ENCODE measurements around the gene ALDH1A2.
"Not testable (repeated sequence)": the region's sequence is repeated elsewhere in the genome, so short reads cannot be mapped to it uniquely, and the experiment has no call there.

ALDH1A2 gene

GRCh38 chr15:58039079-58040035 lies 26.2 kb downstream of the ALDH1A2 start:
- TF ChIP-seq, protein P1, sequence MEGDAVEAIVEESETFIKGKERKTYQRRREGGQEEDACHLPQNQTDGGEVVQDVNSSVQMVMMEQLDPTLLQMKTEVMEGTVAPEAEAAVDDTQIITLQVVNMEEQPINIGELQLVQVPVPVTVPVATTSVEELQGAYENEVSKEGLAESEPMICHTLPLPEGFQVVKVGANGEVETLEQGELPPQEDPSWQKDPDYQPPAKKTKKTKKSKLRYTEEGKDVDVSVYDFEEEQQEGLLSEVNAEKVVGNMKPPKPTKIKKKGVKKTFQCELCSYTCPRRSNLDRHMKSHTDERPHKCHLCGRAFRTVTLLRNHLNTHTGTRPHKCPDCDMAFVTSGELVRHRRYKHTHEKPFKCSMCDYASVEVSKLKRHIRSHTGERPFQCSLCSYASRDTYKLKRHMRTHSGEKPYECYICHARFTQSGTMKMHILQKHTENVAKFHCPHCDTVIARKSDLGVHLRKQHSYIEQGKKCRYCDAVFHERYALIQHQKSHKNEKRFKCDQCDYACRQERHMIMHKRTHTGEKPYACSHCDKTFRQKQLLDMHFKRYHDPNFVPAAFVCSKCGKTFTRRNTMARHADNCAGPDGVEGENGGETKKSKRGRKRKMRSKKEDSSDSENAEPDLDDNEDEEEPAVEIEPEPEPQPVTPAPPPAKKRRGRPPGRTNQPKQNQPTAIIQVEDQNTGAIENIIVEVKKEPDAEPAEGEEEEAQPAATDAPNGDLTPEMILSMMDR (conservative IDR thresholded peaks at IDR 0.05) = no peak

DNA sequence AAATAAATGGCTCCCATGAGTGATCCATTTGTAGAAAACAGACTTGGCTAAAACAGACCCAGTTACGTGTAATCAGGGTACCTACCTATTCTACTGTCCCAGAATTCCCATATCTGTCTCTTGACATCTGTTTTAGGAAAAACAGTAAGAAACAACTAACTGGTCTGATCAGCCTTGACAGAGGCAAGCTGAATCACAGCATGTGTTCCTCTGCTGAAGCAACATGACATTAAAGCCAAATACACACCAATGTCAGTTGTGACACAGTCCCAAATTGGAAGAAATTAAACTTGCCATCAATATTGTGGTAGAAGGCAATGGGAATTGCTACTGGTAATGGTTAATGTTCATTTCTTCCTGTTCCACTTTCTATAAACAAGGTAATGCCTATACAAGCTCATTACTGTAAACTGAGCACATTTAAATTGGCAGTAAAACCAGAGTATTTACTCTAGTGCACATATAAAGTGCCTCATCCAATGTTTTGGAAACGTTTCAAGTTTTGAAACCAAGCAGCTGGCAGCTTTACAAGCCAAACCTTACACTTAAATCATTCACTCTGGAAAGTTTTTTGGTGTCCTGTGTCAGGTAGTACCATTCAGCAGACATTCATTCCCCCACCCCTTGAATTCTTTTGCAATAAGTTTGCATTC lies 27.0 kb downstream of the ALDH1A2 start:
- TF ChIP-seq, protein P1 (conservative IDR thresholded peaks at IDR 0.05) = no peak
- no peak overlapping the region for H3K27ac ChIP-seq

More at GRCh38 chr15:58039079-58040035, 26.2 kb downstream of the ALDH1A2 start:
- no peak overlapping the region for H3K27ac ChIP-seq

- H3K27ac ChIP-seq = no peak overlapping the region
- TF ChIP-seq, protein P1 (conservative IDR thresholded peaks at IDR 0.05) = no peak
These were observed 27.7 kb downstream of the ALDH1A2 start for GRCh38 chr15:58037723-58038301.

DNA sequence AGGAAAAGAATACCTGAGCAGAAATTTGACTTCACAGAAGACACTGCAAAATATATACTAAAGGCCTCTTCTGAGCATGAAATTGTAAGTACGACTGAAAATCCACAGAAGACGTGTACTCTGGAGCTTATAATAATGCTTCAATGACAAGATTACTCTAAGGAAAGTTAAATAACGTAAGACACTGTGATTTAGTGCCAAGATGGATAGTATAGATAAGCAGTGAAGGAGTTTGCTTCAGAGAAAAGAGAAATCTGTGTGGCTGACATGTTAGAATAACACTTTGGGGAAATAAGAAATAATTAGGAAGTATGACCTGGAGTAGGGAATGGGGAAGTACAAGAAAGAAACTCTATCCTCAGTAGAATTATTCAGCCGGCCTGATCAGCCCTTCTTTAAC lies 28.9 kb downstream of the ALDH1A2 start:
- no peak overlapping the region for H3K27ac ChIP-seq
- TF ChIP-seq, protein P1 (conservative IDR thresholded peaks at IDR 0.05) = no peak

DNA sequence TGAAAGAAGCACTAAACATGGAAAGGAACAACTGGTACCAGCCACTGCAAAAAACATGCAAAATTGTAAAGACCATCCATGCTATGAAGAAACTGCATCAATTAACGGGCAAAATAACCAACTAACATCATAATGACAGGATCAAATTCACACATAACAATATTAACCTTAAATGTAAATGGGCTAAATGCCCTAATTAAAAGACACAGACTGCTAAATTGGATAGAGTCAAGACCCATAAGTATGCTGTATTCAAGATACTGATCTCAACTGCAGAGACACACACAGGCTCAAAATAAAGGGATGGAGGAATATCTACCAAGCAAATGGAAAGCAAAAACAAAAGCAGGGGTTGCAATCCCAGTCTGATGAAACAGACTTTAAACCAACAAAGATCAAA lies 37.1 kb downstream of the ALDH1A2 start:
- H3K27ac ChIP-seq = not testable (repeated sequence)

DNA sequence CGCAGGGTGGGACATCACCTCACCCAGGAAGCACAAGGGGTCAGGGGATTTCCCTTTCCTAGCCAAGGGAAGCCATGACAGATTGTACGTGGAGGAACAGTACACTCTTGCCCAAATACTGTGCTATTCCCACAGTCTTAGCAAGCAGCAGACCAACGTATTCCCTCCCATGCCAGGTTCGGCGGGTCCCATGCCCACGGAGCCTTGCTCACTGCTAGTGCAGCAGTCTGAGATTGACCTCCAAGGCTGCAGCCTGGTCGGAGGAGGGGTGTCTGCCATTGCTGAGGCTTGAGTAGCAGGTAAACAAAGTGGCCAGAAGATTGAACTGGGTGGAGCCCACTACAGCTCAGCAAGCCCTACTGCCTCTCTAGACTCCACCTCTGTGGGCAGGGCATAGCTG lies 39.0 kb downstream of the ALDH1A2 start:
- TF ChIP-seq, protein P1 (conservative IDR thresholded peaks at IDR 0.05) = no peak
- no peak overlapping the region for H3K27ac ChIP-seq

DNA sequence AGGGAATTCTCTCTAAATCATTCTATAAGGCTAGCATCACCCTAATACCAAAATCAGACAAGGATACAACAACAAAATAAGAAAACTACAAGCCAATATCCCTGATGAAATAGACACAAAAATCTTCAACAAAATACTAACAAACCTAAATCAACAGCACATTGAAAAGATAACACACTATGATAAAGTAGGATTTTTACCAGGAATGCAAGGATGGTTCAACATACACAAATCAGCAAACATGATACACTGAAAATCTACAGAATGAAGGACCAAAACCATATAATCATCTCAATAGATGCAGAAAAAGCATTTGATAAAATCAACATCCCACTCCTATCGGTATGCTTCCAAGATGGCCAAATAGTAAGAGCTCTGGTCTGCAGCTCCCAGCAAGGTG lies 39.5 kb downstream of the ALDH1A2 start:
- TF ChIP-seq, protein P1 (conservative IDR thresholded peaks at IDR 0.05) = no peak
- H3K27ac ChIP-seq = no peak overlapping the region

All from VCaP (cell line).